Mesothelial cell of epicardium (in vitro differentiated cells): ENCODE data around the gene PSD2. TPM values are rescaled to one million over a fixed set of nuclear protein-coding genes. Genes with fewer than 3 reads are reported as not detected.
A peak's percentile ranks its signal among the peaks of the same experiment; 100 is the strongest.

Experiments used
- DNase-seq, 2 experiments: peaks; one replicate each; pipeline ENCODE4 v3.0.0; 2021; ENCODE audit warnings: low spot score in 2 of 2; ENCODE audit not compliant: unreplicated experiment in 2 of 2
- H3K27ac Mint-ChIP-seq: 2 replicates; pipeline ENCODE4 v1.8.0; 2021; ENCODE audit warnings: mixed read lengths
- H3K27me3 Mint-ChIP-seq: 2 replicates; pipeline ENCODE4 v1.8.0; 2021; ENCODE audit warnings: low read depth, mixed read lengths
- H3K36me3 Mint-ChIP-seq: 2 replicates; pipeline ENCODE4 v1.8.0; 2021; ENCODE audit warnings: mixed read lengths
- H3K4me1 Mint-ChIP-seq: 2 replicates; pipeline ENCODE4 v1.8.0; 2021; ENCODE audit warnings: mixed read lengths
- H3K4me3 Mint-ChIP-seq: 2 replicates; pipeline ENCODE4 v1.8.0; 2021; ENCODE audit warnings: mild to moderate bottlenecking, moderate library complexity, mixed read lengths
- H3K9me3 Mint-ChIP-seq: 2 replicates; pipeline ENCODE4 v1.8.0; 2021; ENCODE audit warnings: mixed read lengths
- CTCF ChIP-seq: fragments of 200-600 bp; sonication (generic); IDR thresholded peaks from one replicate; pipeline ENCODE4 v1.5.0; 2021; ENCODE audit warnings: antibody characterized with exemption; ENCODE audit not compliant: unreplicated experiment
- total RNA-seq: library from RNA; stranded (reverse); gene quantifications from 3 replicates; pipeline ENCODE4 v1.2.1, GENCODE V29; 2021

PSD2 gene
- total RNA-seq, 1 donor from 2014 or later = 0.78 TPM

GRCh38 chr5:139869042-139869790 lies 73.6 kb downstream of the PSD2 start:
- Mint-ChIP-seq H3K4me3 (no peak overlapping the region), H3K36me3 (no peaks in the 10 kb centered on the region), H3K27me3 (peaks cover 81% of the 10 kb centered on the region), H3K9me3 (no peaks in the 10 kb centered on the region), H3K27ac (peak overlapping the region; percentile 64), H3K4me1 (peaks cover 5% of the 10 kb centered on the region)
- TF ChIP-seq CTCF = no peak
- DNase-seq = no peak

DNA sequence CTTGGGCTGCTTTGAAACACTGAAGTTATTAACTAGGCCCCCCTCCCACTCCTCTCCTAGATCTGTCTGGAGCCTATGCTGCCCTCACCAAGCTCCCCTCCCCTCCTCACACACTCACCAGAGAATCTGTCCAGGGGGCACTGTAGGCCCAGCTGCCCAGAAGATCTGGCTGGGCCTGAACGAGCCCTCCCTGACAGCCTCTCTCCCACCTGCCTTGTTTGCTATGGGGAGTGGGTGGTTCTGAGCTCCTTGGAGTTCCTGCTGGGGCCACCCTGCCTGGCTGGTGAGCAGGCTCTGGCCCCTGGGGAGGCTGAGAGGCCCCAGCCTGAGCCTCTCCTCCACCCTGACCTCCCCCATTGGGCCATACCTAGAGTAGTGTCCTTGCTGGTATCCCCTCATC lies 75.1 kb downstream of the PSD2 start:
- H3K36me3 Mint-ChIP-seq = no peaks in the 10 kb centered on the region
- TF ChIP-seq CTCF = no peak
- no peak overlapping the region for H3K27ac Mint-ChIP-seq
- no peak overlapping the region for H3K4me3 Mint-ChIP-seq
- H3K9me3 Mint-ChIP-seq = peaks cover 3% of the 10 kb centered on the region
- no peak for DNase-seq
- peaks cover 81% of the 10 kb centered on the region for H3K27me3 Mint-ChIP-seq
- H3K4me1 Mint-ChIP-seq = peaks cover 5% of the 10 kb centered on the region

DNA sequence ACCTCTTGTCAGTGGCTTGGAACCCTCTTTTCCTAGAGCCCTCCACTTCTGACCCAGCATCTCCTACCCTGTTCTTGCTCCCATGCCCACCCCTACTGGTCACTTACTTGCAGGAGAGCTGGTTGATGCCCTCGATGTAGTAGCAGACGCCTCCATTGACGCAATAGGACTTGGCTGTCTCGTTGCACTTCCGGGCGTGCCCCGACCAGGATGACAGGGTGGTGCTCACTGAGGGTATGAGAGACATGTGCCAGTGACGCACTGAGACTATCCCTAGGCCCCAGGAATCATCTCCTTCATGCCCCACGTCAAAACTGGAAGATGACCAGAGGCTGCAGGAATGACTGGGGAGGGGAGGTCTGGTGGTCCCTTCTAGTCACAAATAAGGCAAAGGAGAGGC lies 76.0 kb downstream of the PSD2 start:
- peaks cover 76% of the 10 kb centered on the region for H3K27me3 Mint-ChIP-seq
- no peak overlapping the region for H3K4me3 Mint-ChIP-seq
- H3K9me3 Mint-ChIP-seq = peaks cover 8% of the 10 kb centered on the region
- peaks cover 5% of the 10 kb centered on the region for H3K4me1 Mint-ChIP-seq
- no peak for TF ChIP-seq CTCF
- DNase-seq = no peak
- peaks cover 3% of the 10 kb centered on the region for H3K36me3 Mint-ChIP-seq
- H3K27ac Mint-ChIP-seq = no peak overlapping the region

DNA sequence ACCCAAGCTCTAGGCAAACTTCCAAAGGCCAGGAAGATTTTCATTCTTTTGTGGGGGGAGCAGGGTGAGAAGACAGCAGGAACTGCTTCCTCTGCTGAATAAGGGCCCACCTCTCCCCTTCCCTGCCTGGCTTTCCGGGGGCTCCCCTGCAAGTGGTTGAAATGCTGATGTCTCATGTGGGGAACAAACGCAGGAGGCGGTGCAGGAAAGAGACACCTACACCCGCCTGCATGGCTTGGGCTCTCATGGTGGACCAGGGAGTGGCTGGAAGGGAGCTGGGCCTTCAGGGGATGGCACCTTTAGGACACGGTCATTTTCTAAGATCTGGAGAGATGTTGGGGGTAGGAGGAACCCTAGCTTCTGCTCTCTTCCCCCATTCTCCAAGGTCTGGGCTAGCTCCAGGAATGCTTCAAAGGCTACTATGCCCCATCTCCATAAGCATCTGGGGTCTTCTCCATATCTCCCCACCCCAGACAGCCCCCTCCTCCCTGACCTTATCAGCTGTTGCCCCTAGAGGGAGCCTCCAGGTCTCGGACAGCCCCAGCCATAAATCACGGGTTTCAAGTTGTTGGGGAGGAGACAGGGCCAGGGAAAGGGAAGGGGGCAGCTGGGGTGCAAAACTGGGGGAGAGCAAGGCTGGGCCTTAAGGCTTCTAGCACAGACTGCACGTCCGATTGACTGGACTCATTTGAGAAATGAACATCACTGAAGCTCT lies 76.6 kb downstream of the PSD2 start:
- Mint-ChIP-seq H3K9me3 (peaks cover 8% of the 10 kb centered on the region), H3K27me3 (peaks cover 71% of the 10 kb centered on the region), H3K27ac (no peak overlapping the region), H3K4me1 (peaks cover 5% of the 10 kb centered on the region), H3K36me3 (peaks cover 3% of the 10 kb centered on the region), H3K4me3 (no peak overlapping the region)
- TF ChIP-seq CTCF = no peak
- no peak for DNase-seq

- Mint-ChIP-seq H3K27ac (no peak overlapping the region), H3K4me1 (peaks cover 5% of the 10 kb centered on the region), H3K9me3 (peaks cover 8% of the 10 kb centered on the region), H3K27me3 (peaks cover 62% of the 10 kb centered on the region), H3K36me3 (peaks cover 3% of the 10 kb centered on the region), H3K4me3 (no peak overlapping the region)
- no peak for DNase-seq
- TF ChIP-seq CTCF = no peak
Observed at GRCh38 chr5:139872851-139873794, 77.5 kb downstream of the PSD2 start.
